HepG2 (cell line): Measurements from ENCODE around the gene SGK1.

Experiments
- KDM5A ChIP-seq: fragments of 200-600 bp; sonication (generic); IDR thresholded peaks from 2 replicates; pipeline ENCODE4 v1.7.0; 2018; ENCODE audit warnings: antibody characterized with exemption, mild to moderate bottlenecking, low read length, borderline replicate concordance
- RAD21 ChIP-seq: fragments of 450-650 bp; formaldehyde crosslinking; IDR thresholded peaks from 2 replicates; pipeline ENCODE4 v1.5.0; 2020; ENCODE audit warnings: mild to moderate bottlenecking
- YY1 ChIP-seq: IDR thresholded peaks from 2 replicates; pipeline ENCODE4 v1.6.1; 2011; ENCODE audit warnings: low read length, low read depth, moderate library complexity, mild to moderate bottlenecking; ENCODE audit not compliant: insufficient read depth, insufficient replicate concordance
- ZNF670 ChIP-seq: sonication (generic); formaldehyde crosslinking; IDR thresholded peaks from 2 replicates; pipeline ENCODE4 v1.8.0; 2022; ENCODE audit warnings: mild to moderate bottlenecking, missing genetic modification reagents, borderline replicate concordance

GRCh38 chr6:134123666-134124208, 194.2 kb downstream of the SGK1 start:
- no peak for TF ChIP-seq ZNF670 (CRISPR knock-in tag)
- TF ChIP-seq RAD21 (CRISPR knock-in tag): no peak
- TF ChIP-seq YY1: no peak
- no peak for TF ChIP-seq KDM5A
